SJSA1 (cell line): Measurements from ENCODE around the gene IDI2. TPM values are rescaled to one million over a fixed set of nuclear protein-coding genes. Genes with fewer than 3 reads are reported as not detected.
"Not testable (repeated sequence)": the region's sequence is repeated elsewhere in the genome, so short reads cannot be mapped to it uniquely, and the experiment has no call there.

Experiments
- DNase-seq, 2 experiments: peaks; one replicate each; pipeline ENCODE4 v3.0.0-alpha.2; 2015 to 2020; ENCODE audit warnings: low spot score in 2 of 2, low read depth in 1 of 2
- H3K27ac ChIP-seq: fragments of 250-450 bp; sonication (Bioruptor Pico); 2 replicates; pipeline ENCODE4 v1.5.1; 2020; ENCODE audit warnings: mild to moderate bottlenecking, moderate library complexity
- H3K27me3 ChIP-seq: fragments of 250-450 bp; sonication (Bioruptor Pico); replicated peaks from 2 replicates; pipeline ENCODE4 v1.5.1; 2020; ENCODE audit warnings: mild to moderate bottlenecking, moderate library complexity
- H3K36me3 ChIP-seq: fragments of 250-450 bp; sonication (Bioruptor Pico); 2 replicates; pipeline ENCODE4 v1.5.1; 2020; ENCODE audit warnings: mild to moderate bottlenecking
- H3K4me1 ChIP-seq: fragments of 250-450 bp; sonication (Bioruptor Pico); replicated peaks from 2 replicates; pipeline ENCODE4 v1.6.1; 2021; ENCODE audit warnings: mild to moderate bottlenecking
- H3K4me3 ChIP-seq: fragments of 250-450 bp; sonication (Bioruptor Pico); 2 replicates; pipeline ENCODE4 v1.5.1; 2020; ENCODE audit warnings: mild to moderate bottlenecking
- H3K9me3 ChIP-seq: fragments of 250-450 bp; sonication (Bioruptor Pico); replicated peaks from 2 replicates; pipeline ENCODE4 v1.5.1; 2020; ENCODE audit warnings: mild to moderate bottlenecking
- total RNA-seq: library from RNA; depleted of rRNA; stranded (reverse); fragments of >200 nt; shearing (Covaris generic); gene quantifications from 2 replicates; pipeline ENCODE4 v1.2.3, GENCODE V29; 2014

IDI2 gene
- total RNA-seq, 1 experiment from 2014 or later = not detected

DNA sequence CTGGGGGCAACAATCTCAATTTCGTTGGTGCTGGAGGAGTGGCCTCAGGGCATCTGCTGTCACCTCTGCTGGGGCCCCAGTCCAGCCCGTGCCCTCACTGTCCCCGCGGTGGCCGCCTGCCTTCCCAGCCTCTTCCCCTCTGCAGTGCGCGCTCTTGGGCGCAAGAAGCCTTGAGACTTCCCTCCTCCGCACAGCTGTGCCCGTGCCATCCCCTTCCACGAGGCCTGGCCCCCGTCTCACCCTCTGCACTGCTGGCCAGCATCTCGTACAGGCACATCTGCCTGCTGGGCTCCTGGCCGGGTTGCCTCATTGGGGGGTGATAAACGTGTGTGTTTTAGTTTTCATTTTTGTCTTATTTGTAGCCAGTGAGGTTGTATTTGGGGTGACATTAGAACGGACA is 14.0 kb downstream of the IDI2 start:
- H3K4me1 ChIP-seq = no peaks in the 10 kb centered on the region
- H3K9me3 ChIP-seq = no peaks in the 10 kb centered on the region
- no peak overlapping the region for H3K4me3 ChIP-seq
- H3K27me3 ChIP-seq = no peaks in the 10 kb centered on the region
- peaks cover 86% of the 10 kb centered on the region for H3K36me3 ChIP-seq
- DNase-seq = no peak
- no peak overlapping the region for H3K27ac ChIP-seq

DNA sequence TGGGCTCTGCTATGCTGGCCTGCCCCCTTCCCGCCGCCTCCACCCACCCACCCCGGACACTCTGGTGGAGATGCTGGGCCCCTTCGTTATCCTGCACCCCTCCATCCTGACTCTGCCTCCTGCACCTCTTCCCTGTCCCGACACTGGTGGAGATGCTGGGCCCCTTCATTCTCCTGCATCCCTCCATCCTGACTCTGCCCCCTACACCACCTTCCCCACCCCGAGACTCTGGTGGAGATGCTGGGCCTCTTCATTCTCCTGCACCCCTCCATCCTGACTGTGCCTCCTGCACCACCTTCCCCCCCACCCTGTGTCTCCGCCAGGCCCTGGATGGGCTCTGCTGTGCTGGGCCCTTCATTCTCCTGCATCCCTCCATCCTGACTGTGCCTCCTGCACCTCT is 15.0 kb downstream of the IDI2 start:
- Histone ChIP-seq H3K4me1 (no peaks in the 10 kb centered on the region), H3K36me3 (peaks cover 88% of the 10 kb centered on the region), H3K27ac (no peak overlapping the region), H3K27me3 (no peaks in the 10 kb centered on the region), H3K4me3 (no peak overlapping the region), H3K9me3 (no peaks in the 10 kb centered on the region)
- DNase-seq = no peak

DNA sequence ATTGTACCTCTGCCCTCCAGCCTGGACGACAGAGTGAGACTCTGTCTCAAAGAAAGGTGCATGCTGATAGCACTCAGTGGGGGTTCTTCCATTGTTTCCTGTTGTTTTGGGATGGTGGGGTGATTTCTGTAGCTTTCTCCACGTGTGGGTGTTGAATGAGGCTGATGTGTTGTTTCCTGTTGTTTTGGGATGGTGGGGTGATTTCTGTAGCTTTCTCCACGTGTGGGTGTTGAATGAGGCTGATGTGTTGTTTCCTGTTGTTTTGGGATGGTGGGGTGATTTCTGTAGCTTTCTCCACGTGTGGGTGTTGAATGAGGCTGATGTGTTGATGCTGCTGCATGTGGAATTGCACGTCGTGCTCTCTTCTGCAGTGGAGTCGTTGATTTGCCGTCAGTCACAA is 15.7 kb downstream of the IDI2 start:
- not testable (repeated sequence) for DNase-seq, H3K4me1 ChIP-seq, H3K27ac ChIP-seq, H3K27me3 ChIP-seq, H3K4me3 ChIP-seq, H3K9me3 ChIP-seq
- H3K36me3 ChIP-seq = peaks cover 92% of the 10 kb centered on the region

- Histone ChIP-seq H3K27me3 (no peaks in the 10 kb centered on the region), H3K9me3 (no peaks in the 10 kb centered on the region), H3K27ac (no peak overlapping the region), H3K36me3 (peaks cover 92% of the 10 kb centered on the region), H3K4me3 (no peak overlapping the region), H3K4me1 (no peaks in the 10 kb centered on the region)
- DNase-seq = no peak
Measured at GRCh38 chr10:1009071-1009494, 16.6 kb downstream of the IDI2 start.

GRCh38 chr10:1007583-1007982 is 18.1 kb downstream of the IDI2 start:
- H3K9me3 ChIP-seq = no peaks in the 10 kb centered on the region
- H3K36me3 ChIP-seq = peaks cover 93% of the 10 kb centered on the region

GRCh38 chr10:1006573-1006972 is 19.1 kb downstream of the IDI2 start:
- Histone ChIP-seq H3K27me3 (no peaks in the 10 kb centered on the region), H3K36me3 (peaks cover 93% of the 10 kb centered on the region), H3K9me3 (no peaks in the 10 kb centered on the region), H3K4me1 (no peaks in the 10 kb centered on the region), H3K27ac (no peak overlapping the region), H3K4me3 (no peak overlapping the region)
- DNase-seq = no peak

More at GRCh38 chr10:1007583-1007982, 18.1 kb downstream of the IDI2 start:
- H3K27me3 ChIP-seq = no peaks in the 10 kb centered on the region
- no peak overlapping the region for H3K27ac ChIP-seq
- no peaks in the 10 kb centered on the region for H3K4me1 ChIP-seq
- H3K4me3 ChIP-seq = no peak overlapping the region
- no peak for DNase-seq

GRCh38 chr10:1003884-1004670 is 21.6 kb downstream of the IDI2 start:
- no peak for DNase-seq
- Histone ChIP-seq H3K4me1 (no peaks in the 10 kb centered on the region), H3K27ac (no peak overlapping the region), H3K36me3 (peaks cover 100% of the 10 kb centered on the region), H3K9me3 (no peaks in the 10 kb centered on the region), H3K4me3 (no peak overlapping the region), H3K27me3 (no peaks in the 10 kb centered on the region)

- Histone ChIP-seq H3K27me3 (no peaks in the 10 kb centered on the region), H3K9me3 (no peaks in the 10 kb centered on the region), H3K4me1 (no peaks in the 10 kb centered on the region), H3K36me3 (peaks cover 100% of the 10 kb centered on the region), H3K4me3 (no peak overlapping the region), H3K27ac (no peak overlapping the region)
- DNase-seq = no peak
Measured at GRCh38 chr10:1002425-1003006, 23.1 kb downstream of the IDI2 start.

DNA sequence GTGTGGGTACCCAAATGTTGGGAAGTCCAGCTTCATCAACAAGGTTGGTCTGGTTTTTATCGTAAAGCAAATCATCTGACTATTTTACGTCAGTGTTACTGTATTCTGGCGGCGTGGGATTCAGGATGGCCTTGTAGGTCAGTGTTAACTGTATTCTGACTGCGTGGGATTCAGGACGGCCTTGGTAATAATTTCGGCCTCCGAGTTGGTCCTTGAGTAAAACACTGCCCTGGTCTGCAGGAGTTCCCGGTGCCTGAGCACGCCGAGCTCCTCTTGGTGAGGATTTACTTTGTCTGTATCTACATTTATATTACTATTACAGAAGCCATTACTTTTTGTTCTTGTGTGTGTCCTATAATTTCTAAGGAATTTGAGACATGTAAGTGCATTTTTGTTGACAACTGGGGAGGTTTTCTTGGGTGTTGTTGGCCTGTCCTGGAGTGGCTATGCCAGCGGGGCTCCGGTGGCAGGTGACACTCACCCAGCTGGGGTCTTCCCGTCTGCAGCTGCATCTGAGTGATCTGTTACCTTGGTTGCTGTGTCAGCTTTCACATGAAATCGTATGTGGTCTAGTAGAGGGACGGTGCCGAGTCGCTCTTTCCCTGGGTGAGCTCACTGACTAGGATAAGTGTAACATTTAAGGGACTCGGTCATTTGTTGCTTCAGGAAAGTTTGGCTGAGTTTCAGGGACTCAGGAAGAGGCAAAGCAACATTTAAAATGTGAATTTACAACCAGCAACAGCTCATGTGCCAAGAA is 28.2 kb downstream of the IDI2 start:
- Histone ChIP-seq H3K4me3 (no peak overlapping the region), H3K27me3 (no peaks in the 10 kb centered on the region), H3K4me1 (no peaks in the 10 kb centered on the region), H3K9me3 (no peaks in the 10 kb centered on the region), H3K36me3 (peaks cover 100% of the 10 kb centered on the region), H3K27ac (no peak overlapping the region)
- no peak for DNase-seq

DNA sequence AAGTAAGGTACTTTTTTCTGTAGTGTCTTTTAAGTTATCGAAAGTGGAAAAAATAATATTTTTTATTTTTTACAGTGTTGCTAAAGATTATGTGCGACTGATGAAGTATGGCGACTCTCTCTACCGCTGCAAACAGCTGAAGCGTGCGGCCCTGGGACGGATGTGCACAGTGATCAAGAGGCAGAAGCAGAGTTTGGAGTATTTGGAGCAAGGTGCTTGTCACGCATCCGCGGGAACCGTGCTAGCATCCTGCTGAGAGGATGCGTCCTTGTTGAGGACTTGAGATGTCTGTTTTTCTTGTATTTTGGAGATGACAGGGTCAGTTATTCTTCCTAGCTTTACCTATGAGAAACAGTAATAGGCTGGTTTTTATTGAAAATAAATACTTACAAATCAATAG is 29.6 kb downstream of the IDI2 start:
- peaks cover 92% of the 10 kb centered on the region for H3K36me3 ChIP-seq
- no peak overlapping the region for H3K4me3 ChIP-seq
- no peaks in the 10 kb centered on the region for H3K27me3 ChIP-seq
- no peaks in the 10 kb centered on the region for H3K9me3 ChIP-seq
- H3K4me1 ChIP-seq = no peaks in the 10 kb centered on the region
- no peak for DNase-seq
- H3K27ac ChIP-seq = no peak overlapping the region

DNA sequence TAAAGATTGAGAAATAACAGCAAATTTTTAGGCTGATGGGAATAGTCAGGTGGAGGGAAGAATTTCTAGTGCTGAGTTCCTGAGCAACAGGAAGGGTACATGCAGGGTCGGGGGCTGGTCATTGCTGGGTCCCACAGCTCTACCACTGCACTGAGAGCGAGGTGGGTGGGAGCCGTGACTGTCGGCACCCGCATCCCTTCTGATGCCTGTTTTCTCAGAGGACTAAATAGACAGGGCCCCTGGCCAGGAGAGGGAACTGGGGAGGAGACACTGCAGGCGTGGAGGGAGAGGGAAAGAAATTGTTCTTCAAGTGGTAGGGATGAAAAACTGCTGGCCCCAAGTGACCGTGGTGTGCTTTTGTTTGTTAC is 30.1 kb downstream of the IDI2 start:
- Histone ChIP-seq H3K4me1 (no peaks in the 10 kb centered on the region), H3K27me3 (no peaks in the 10 kb centered on the region), H3K27ac (no peak overlapping the region), H3K36me3 (peaks cover 90% of the 10 kb centered on the region), H3K4me3 (no peak overlapping the region), H3K9me3 (no peaks in the 10 kb centered on the region)
- DNase-seq = no peak

DNA sequence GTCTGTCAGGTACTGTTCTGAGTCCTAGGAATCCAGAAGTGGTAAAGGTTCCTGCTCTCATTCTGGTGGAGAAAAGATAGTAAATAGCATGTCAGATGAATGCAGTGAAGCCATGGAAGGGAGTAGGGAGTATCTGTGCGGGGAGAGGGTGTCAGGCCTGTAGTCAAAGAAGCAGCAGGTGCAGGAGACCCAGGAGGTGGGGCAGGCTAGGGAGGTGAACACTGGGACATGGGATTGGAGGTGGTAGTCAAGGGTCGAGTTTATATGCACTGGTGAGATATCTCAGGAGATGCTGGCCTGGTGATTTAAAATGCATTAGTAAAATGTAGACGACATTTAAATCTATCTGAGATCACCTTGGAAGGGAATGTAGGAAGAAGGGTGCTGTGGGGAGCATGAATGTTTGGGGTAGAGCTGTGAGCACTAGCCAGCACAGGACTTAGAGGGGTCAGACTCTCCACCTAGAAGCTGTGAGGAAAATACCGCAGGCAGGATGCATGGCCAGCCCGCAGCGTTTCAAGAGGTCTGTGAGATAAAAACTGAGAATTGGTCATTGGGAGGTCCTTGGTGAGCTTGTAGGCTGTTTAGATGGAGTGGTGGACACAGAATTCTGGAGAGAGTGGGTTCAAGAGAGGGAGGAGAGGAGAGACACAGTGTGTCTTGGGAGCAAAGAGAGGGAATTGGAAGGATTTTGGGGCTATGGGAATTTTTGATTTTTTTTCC is 30.7 kb downstream of the IDI2 start:
- H3K4me3 ChIP-seq = no peak overlapping the region
- no peaks in the 10 kb centered on the region for H3K27me3 ChIP-seq
- H3K36me3 ChIP-seq = peaks cover 89% of the 10 kb centered on the region
- no peak overlapping the region for H3K27ac ChIP-seq
- H3K9me3 ChIP-seq = no peaks in the 10 kb centered on the region
- DNase-seq = no peak
- peaks cover 1% of the 10 kb centered on the region for H3K4me1 ChIP-seq

GRCh38 chr10:992871-993270 is 32.8 kb downstream of the IDI2 start:
- Histone ChIP-seq H3K27me3 (no peaks in the 10 kb centered on the region), H3K36me3 (peaks cover 89% of the 10 kb centered on the region), H3K4me3 (no peak overlapping the region), H3K9me3 (no peaks in the 10 kb centered on the region), H3K4me1 (peaks cover 11% of the 10 kb centered on the region), H3K27ac (no peak overlapping the region)
- DNase-seq = no peak

- Histone ChIP-seq H3K36me3 (peaks cover 88% of the 10 kb centered on the region), H3K9me3 (no peaks in the 10 kb centered on the region), H3K4me3 (no peak overlapping the region), H3K4me1 (peaks cover 14% of the 10 kb centered on the region), H3K27ac (no peak overlapping the region), H3K27me3 (no peaks in the 10 kb centered on the region)
- DNase-seq = no peak
Measured at GRCh38 chr10:992467-992866, 33.2 kb downstream of the IDI2 start.
